Thyroid gland (tissue), 4 donors: Measurements from ENCODE around the gene CIRBP.
"Not testable (repeated sequence)": the region's sequence is repeated elsewhere in the genome, so short reads cannot be mapped to it uniquely, and the experiment has no call there.

Source experiments
- CTCF ChIP-seq, 6 experiments: fragments of 200-600 bp in 3 of 6; fragments of 450-650 bp in 3 of 6; sonication (generic) in 3 of 6; IDR thresholded peaks; one replicate each; pipeline ENCODE4 v1.5.1; 2016 to 2019; ENCODE audit warnings: antibody characterized with exemption in 6 of 6, mild to moderate bottlenecking in 2 of 6, inconsistent platforms in 1 of 6, moderate library complexity in 1 of 6
- POLR2A ChIP-seq, 2 donors: fragments of 450-650 bp; IDR thresholded peaks; one replicate each; pipeline ENCODE4 v1.6.1; 2017; ENCODE audit warnings: antibody characterized with exemption in 2 of 2, mild to moderate bottlenecking in 2 of 2, moderate library complexity in 1 of 2

GRCh38 chr19:1246265-1247087, 22.7 kb upstream of the CIRBP start:
- not testable (repeated sequence) for TF ChIP-seq POLR2A, CTCF (IDR thresholded peaks at IDR 0.05)
